GM23248 (cell line): ENCODE data around the gene DNAJB4. TPM values are rescaled to one million over a fixed set of nuclear protein-coding genes. Genes with fewer than 3 reads are reported as not detected.
A peak's percentile ranks its signal among the peaks of the same experiment; 100 is the strongest.

ENCODE experiments used
- DNase-seq: peaks from one replicate; pipeline ENCODE4 v3.0.0-alpha.2; 2015
- H2AFZ ChIP-seq: fragments of 200-600 bp; sonication (generic); 2 replicates; pipeline ENCODE4 v1.6.1; 2016; ENCODE audit warnings: antibody characterized with exemption
- H3F3A ChIP-seq: fragments of 200-600 bp; sonication (generic); 2 replicates; pipeline ENCODE4 v1.6.1; 2016; ENCODE audit warnings: mild to moderate bottlenecking, antibody characterized with exemption, mixed run types; ENCODE audit not compliant: insufficient read depth
- H3K27ac ChIP-seq: fragments of 200-600 bp; sonication (generic); 2 replicates; pipeline ENCODE4 v1.5.1; 2016; ENCODE audit warnings: mild to moderate bottlenecking
- H3K27me3 ChIP-seq: fragments of 200-600 bp; sonication (generic); replicated peaks from 2 replicates; pipeline ENCODE4 v1.6.1; 2016; ENCODE audit warnings: mild to moderate bottlenecking; ENCODE audit not compliant: insufficient read depth
- H3K36me3 ChIP-seq: fragments of 200-600 bp; sonication (generic); 2 replicates; pipeline ENCODE4 v1.6.1; 2016; ENCODE audit warnings: low read depth, mild to moderate bottlenecking
- H3K4me1 ChIP-seq: fragments of 200-600 bp; sonication (generic); 2 replicates; pipeline ENCODE4 v1.6.1; 2016; ENCODE audit warnings: mild to moderate bottlenecking; ENCODE audit not compliant: insufficient read depth
- H3K4me2 ChIP-seq: fragments of 200-600 bp; sonication (generic); one replicate; pipeline ENCODE4 v1.6.1; 2016; ENCODE audit warnings: mild to moderate bottlenecking; ENCODE audit not compliant: unreplicated experiment
- H3K4me3 ChIP-seq: fragments of 200-600 bp; sonication (generic); 2 replicates; pipeline ENCODE4 v1.5.1; 2016; ENCODE audit warnings: mild to moderate bottlenecking
- H3K79me2 ChIP-seq: fragments of 200-600 bp; sonication (generic); 2 replicates; pipeline ENCODE4 v1.6.1; 2016; ENCODE audit warnings: mild to moderate bottlenecking; ENCODE audit not compliant: insufficient read depth
- H3K9ac ChIP-seq: fragments of 200-600 bp; sonication (generic); 2 replicates; pipeline ENCODE4 v1.6.1; 2016; ENCODE audit warnings: mild to moderate bottlenecking
- H3K9me2 ChIP-seq: fragments of 200-600 bp; sonication (generic); 2 replicates; pipeline ENCODE4 v1.6.1; 2016; ENCODE audit warnings: mixed run types, mild to moderate bottlenecking, moderate library complexity; ENCODE audit not compliant: insufficient read depth
- H3K9me3 ChIP-seq: fragments of 200-600 bp; sonication (generic); one replicate; pipeline ENCODE4 v1.6.1; 2017; ENCODE audit warnings: low read depth
- H4K20me1 ChIP-seq: fragments of 200-600 bp; sonication (generic); 2 replicates; pipeline ENCODE4 v1.6.0; 2016; ENCODE audit not compliant: insufficient read depth
- EZH2 ChIP-seq: fragments of 200-600 bp; sonication (generic); IDR thresholded peaks from 2 replicates; pipeline ENCODE4 v1.6.1; 2018; ENCODE audit warnings: antibody characterized with exemption, mild to moderate bottlenecking; ENCODE audit not compliant: insufficient read depth, poor library complexity, severe bottlenecking
- EZH2phosphoT487 ChIP-seq: fragments of 200-600 bp; sonication (generic); IDR thresholded peaks from 2 replicates; pipeline ENCODE4 v1.6.1; 2018; ENCODE audit warnings: antibody characterized with exemption, moderate library complexity, mild to moderate bottlenecking, low read depth; ENCODE audit not compliant: insufficient read depth
- WGBS, 2 experiments: methylation state at CpG; one replicate each; pipeline ENCODE4 v1.1.6; 2015 to 2017; ENCODE audit warnings: low lambda C conversion rate in 2 of 2, low coverage in 1 of 2; ENCODE audit errors: missing lambda C conversion rate in 2 of 2; 5-methylcytosine and 5-hydroxymethylcytosine counted together
- in situ Hi-C: fragments of 300-500 bp; cut with MboI; formaldehyde crosslinking; loops from 2 replicates; pipeline ENCODE4 v1.15.0; 2020
- polyA plus RNA-seq: library from polyadenylated mRNA; unstranded; fragments of >200 nt; fragmentation: Nextera tagmentation; extraction: Ambion mirVana; gene quantifications from 2 replicates; pipeline ENCODE4 v1.2.1, GENCODE V29; 2016
- total RNA-seq: library from RNA; depleted of rRNA; stranded (reverse); fragments of >200 nt; shearing (Covaris generic); gene quantifications from 2 replicates; pipeline ENCODE4 v1.2.3, GENCODE V29; 2014

DNAJB4 gene
- total and polyA plus RNA-seq, 2 experiments from 2014 or later, result 125 to 147 TPM

DNA sequence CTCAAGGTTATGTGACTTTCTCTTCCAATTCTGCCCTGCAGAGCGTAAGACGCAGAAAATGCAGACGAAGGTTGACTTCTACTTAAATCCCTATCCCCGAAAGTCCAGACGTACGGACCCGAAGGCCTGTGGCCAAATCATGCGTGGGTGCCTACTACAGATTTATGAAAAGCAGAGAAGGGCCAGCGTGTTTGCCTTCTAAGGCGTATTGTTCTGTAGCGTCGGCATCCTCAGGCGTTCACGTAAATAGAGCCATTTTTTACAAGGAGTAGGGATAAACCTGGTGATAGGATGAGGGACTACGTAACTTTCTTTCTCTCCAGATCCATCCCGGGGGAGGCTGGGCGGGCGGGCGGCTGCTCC, 40.8 kb downstream of the DNAJB4 start:
- Histone ChIP-seq H4K20me1 (no peaks in the 10 kb centered on the region), H3F3A (no peaks in the 10 kb centered on the region), H3K9ac (peak overlapping the region; percentile 37), H3K4me2 (peak overlapping the region; percentile 65), H3K36me3 (no peaks in the 10 kb centered on the region), H3K4me1 (no peaks in the 10 kb centered on the region), H2AFZ (peak overlapping the region; percentile 85), H3K79me2 (no peaks in the 10 kb centered on the region), H3K4me3 (peak overlapping the region; percentile 72), H3K9me3 (no peaks in the 10 kb centered on the region), H3K27ac (no peak overlapping the region), H3K9me2 (no peaks in the 10 kb centered on the region), H3K27me3 (no peaks in the 10 kb centered on the region)
- in situ Hi-C loops, result no loop called here
- TF ChIP-seq EZH2phosphoT487 (no peak), EZH2 (no peak)
- no peak for DNase-seq
- WGBS, 2 experiments, result 32 to 36% methylated on average over 18 to 19 of the region's 19 CpGs

DNA sequence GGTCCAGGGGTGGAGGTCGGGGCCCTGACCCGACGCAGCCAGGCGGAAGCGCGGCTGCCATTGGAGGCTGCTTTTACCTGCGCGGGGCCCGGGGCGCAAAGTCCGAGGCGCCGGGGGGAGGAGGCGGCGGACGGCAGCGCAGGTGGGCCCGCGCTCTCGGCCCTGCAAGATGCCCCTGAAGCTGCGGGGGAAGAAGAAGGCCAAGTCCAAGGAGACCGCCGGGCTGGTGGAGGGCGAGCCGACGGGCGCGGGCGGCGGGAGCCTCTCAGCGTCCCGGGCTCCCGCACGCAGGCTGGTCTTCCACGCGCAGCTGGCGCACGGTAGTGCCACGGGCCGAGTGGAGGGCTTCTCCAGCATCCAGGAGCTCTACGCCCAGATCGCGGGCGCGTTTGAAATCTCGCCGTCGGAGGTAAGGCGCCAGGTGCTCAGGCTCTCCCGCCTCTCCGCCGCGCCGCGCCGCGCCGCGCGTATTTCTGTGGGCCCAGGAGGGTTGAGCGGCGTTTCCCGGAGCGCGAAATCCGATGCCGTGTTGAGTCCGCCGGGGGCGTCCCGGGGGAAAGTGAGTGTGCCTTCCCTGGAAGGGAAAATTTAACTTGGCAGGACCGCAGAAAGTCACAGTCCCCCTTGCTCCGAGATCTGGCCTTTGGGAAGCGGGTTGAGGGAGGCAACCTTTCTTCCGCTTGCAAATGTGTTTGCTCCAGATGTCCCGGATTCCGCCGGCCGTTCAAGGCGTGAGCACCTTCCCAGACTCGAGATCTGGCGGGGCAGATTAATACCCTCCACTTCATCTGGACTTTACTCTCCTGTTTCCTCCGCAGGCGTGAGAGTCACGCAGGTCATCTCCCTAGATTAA, 41.4 kb downstream of the DNAJB4 start, which contains the start of gene GIPC2:
GIPC2 (plus strand) TSS at position 41 of the 853 bp plus-strand sequence; CDS start at position 170, 129 bp downstream.
- H3K4me3 ChIP-seq, result peak within 1 kb of the TSS; percentile 72
- H3K27me3 ChIP-seq, result no peaks in the 10 kb centered on the region
- H3K4me1 ChIP-seq, result no peaks in the 10 kb centered on the region
- no peak for TF ChIP-seq EZH2
- no peak for TF ChIP-seq EZH2phosphoT487
- in situ Hi-C loops, result no loop called here
- no peaks in the 10 kb centered on the region for H3K9me3 ChIP-seq
- H3F3A ChIP-seq, result no peaks in the 10 kb centered on the region
- H3K79me2 ChIP-seq, result no peaks in the 10 kb centered on the region
- H3K4me2 ChIP-seq, result peak within 1 kb of the TSS; percentile 65
- no peak within 1 kb of the TSS for H3K27ac ChIP-seq
- WGBS, 2 experiments, result 6 to 7% methylated on average over 58 to 77 of the region's 85 CpGs
- DNase-seq, result peak; percentile 60
- H2AFZ ChIP-seq, result peak within 1 kb of the TSS; percentile 85
- no peaks in the 10 kb centered on the region for H4K20me1 ChIP-seq
- H3K9ac ChIP-seq, result peak within 1 kb of the TSS; percentile 37
- no peaks in the 10 kb centered on the region for H3K36me3 ChIP-seq
- no peaks in the 10 kb centered on the region for H3K9me2 ChIP-seq

DNA sequence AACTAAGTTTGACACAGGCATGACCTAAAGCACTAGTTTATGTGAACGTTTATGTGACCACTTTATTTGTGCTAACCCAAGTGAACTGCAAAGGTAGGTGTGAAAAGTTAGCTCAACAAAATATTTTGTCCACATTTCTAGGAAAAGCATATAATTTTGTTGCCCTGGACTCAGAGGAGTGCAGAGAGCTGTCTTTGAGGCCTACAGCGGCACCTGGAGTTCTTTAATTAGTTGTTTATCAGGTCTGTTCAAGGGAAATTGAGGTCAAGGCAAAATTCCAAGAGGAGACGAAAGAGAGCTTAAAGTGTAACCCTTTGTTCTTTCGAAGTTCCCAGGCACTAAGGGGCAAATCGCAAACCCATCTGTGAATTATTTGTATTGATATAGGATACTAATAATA, 42.4 kb downstream of the DNAJB4 start:
- in situ Hi-C loops, result no loop called here

DNA sequence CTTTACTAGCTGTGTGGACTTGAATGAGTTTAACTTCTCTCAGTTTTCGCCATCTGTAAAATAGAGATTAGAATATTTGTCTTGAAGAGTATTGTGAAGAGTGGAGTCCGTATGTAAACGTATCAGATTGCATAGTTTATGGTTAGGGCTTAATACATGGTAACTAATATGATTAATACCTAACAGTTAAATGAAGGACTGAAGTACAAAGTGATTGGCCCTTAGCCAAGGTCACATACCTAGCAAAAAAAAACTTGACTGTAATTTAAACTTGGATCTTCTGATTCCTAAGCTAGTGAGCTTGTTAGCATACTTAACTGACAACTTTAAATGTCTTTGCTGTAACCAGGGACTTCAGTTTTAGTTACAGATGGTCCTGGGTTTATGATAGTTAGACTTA, 42.9 kb downstream of the DNAJB4 start:
- Histone ChIP-seq H3K9me3 (no peaks in the 10 kb centered on the region), H3K79me2 (no peaks in the 10 kb centered on the region), H3K27me3 (no peaks in the 10 kb centered on the region), H3K9me2 (no peaks in the 10 kb centered on the region), H3K4me1 (no peaks in the 10 kb centered on the region), H3F3A (no peaks in the 10 kb centered on the region; the same call in 1 of the 2 replicates), H3K36me3 (no peaks in the 10 kb centered on the region), H3K4me2 (no peak overlapping the region), H2AFZ (no peak overlapping the region), H4K20me1 (no peaks in the 10 kb centered on the region), H3K4me3 (no peak overlapping the region), H3K27ac (no peak overlapping the region), H3K9ac (no peak overlapping the region)
- in situ Hi-C loops, result no loop called here
- no peak for DNase-seq
- TF ChIP-seq EZH2phosphoT487, result no peak
- TF ChIP-seq EZH2, result no peak
- 88 to 89% methylated on average over 3 of the region's 3 CpGs for WGBS, 2 experiments

More for the DNA sequence above, 42.4 kb downstream of the DNAJB4 start:
- Histone ChIP-seq H3K9me3 (no peaks in the 10 kb centered on the region), H3K36me3 (no peaks in the 10 kb centered on the region), H3K9ac (no peak overlapping the region), H3K27me3 (no peaks in the 10 kb centered on the region), H4K20me1 (no peaks in the 10 kb centered on the region), H3K4me2 (no peak overlapping the region), H3K9me2 (no peaks in the 10 kb centered on the region), H3K4me3 (no peak overlapping the region), H3K79me2 (no peaks in the 10 kb centered on the region), H3F3A (no peaks in the 10 kb centered on the region), H3K27ac (no peak overlapping the region), H3K4me1 (no peaks in the 10 kb centered on the region), H2AFZ (no peak overlapping the region)
- 97% methylated on average over 5 of the region's 5 CpGs for WGBS, 2 experiments
- TF ChIP-seq EZH2 (no peak), EZH2phosphoT487 (no peak)
- no peak for DNase-seq

DNA sequence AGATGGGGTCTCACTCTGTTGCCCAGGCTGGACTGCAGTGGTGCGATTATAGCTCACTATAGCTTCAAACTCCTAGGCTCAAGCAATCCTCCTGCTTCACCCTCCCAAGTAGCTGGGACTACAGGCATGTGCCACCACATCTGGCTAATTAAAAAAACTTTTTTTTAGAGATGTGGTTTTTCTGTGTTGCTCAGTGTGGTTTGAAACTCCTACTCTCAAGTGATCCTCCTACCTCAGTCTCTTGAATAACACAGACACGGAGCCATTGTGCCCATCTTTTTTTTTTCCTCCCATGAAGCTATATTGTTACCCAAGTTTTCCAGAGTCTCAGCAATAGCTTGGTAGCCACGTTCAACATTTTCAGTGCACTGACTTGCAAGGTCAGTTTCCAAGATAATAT, 43.7 kb downstream of the DNAJB4 start:
- Histone ChIP-seq H3K9me2 (no peaks in the 10 kb centered on the region), H3K4me1 (no peaks in the 10 kb centered on the region), H3K9ac (no peak overlapping the region), H3K27me3 (no peaks in the 10 kb centered on the region), H3F3A (no peaks in the 10 kb centered on the region; the same call in 1 of the 2 replicates), H3K4me2 (no peak overlapping the region), H2AFZ (no peak overlapping the region), H3K9me3 (no peaks in the 10 kb centered on the region), H3K79me2 (no peaks in the 10 kb centered on the region), H4K20me1 (no peaks in the 10 kb centered on the region), H3K4me3 (no peak overlapping the region), H3K27ac (no peak overlapping the region), H3K36me3 (no peaks in the 10 kb centered on the region)
- TF ChIP-seq EZH2phosphoT487, result no peak
- no peak for TF ChIP-seq EZH2
- DNase-seq, result no peak
- 60 to 76% methylated on average over 3 of the region's 3 CpGs for WGBS, 2 experiments
- in situ Hi-C loops, result no loop called here
